T-helper 1 cell treated with Interleukin-12 subunit alpha and Interleukin-12 subunit beta and Interleukin-4 antibody, amounts not matched to agents 30 ng/mL and 1 ng/mL, for 36 hours (primary cell): Measurements from ENCODE around the gene KAZN. TPM values are rescaled to one million over a fixed set of nuclear protein-coding genes. Genes with fewer than 3 reads are reported as not detected.
"Not testable (repeated sequence)": the region's sequence is repeated elsewhere in the genome, so short reads cannot be mapped to it uniquely, and the experiment has no call there.

Experiments used
- intact Hi-C: fragments of 100-400 bp; cut with micrococcal nuclease; formaldehyde crosslinking; loops from one replicate; pipeline ENCODE4 v1.15.1; 2024
- total RNA-seq: library from RNA; stranded (reverse); gene quantifications from 2 replicates; pipeline ENCODE4 v1.2.3, GENCODE V29; 2022

Gene KAZN
- 0.20 and 0.34 TPM in 2 replicates for total RNA-seq

DNA sequence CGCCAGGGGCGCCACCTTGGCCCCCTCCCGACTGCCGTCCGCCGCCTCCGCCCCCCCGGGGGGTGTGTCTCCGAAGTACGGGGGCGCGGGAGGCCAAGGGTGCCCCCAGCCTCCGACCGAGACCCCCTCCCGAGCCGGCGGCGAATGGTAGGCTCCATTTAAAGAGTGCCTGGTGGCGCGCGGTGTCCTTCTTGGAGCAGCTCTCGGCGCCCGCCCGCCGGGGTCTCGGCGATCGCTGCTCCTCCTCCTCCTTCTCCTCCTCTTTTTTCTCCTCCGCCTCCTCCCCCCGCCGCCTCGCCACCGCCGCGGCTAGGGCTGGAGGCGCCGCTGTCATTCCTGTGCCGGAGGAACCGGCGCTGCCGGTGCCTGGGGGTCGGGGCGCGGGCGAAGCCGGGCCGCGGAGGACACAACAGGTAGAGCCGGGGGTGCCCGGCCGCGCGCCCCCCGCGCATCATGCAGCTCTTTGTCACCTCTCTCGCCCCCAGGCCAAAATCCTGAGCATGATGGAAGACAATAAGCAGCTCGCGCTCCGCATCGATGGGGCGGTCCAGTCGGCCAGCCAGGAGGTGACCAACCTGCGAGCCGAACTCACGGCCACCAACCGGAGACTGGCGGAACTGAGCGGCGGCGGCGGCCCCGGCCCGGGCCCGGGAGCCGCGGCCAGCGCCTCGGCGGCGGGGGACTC is at the start of gene KAZN:
TSS of gene KAZN (plus strand) at position 188 of the 685 bp plus-strand sequence.
- intact Hi-C loops, result no loop called here

DNA sequence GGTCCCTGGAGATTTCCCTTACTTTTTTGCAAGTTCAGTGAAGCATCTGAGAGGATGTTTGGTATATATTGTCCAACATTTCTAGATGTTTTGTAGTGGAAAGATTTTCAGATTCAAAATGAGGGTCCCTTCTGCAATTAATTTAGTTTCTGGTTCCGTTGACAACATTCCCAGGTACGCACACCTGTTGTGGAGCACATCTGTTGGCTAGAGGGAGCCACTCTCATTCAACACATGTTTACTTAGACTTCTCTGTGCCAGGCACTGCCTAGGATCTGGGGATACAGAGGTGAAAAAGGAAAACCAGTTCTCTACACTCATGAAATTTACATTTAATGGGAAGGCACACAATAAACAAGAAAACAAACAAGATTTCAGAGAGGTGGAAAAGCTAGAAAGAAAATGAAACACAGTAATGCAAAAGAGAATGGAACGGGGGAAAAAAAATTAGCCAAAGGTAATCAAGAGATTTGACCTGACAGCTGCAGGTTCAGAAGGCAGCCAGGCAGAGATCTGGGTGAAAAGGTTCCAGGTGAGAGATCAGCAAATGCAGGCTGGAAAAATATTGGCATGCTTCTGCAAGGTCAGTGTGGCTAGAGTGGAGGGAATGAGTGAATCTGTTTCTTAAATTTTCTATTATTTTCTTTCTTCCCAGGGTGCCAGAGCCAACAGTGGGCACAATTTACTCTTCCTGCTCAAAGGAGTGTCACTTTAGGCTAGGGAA is 48.4 kb upstream of the KAZN start:
- intact Hi-C loops, result no loop called here

DNA sequence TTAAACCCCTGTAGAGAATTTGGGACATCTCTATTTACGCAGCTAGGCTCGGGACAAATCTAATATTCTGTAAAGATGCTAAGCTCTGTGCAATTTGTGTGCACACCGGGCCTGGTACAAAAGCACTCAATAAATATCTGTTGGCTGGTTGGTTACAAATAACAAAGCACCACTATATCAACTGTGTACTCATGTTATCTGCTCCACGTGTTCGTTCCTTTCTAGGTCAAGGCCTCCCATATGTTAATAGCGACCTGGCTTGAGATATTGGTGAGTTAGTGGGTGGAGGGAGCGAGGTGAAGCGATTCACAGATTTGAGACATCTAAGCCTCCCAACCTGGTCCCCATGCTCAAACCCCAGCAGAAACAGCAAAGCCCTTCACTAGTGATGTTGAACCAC is 47.1 kb upstream of the KAZN start:
- intact Hi-C loops, result no loop called here

DNA sequence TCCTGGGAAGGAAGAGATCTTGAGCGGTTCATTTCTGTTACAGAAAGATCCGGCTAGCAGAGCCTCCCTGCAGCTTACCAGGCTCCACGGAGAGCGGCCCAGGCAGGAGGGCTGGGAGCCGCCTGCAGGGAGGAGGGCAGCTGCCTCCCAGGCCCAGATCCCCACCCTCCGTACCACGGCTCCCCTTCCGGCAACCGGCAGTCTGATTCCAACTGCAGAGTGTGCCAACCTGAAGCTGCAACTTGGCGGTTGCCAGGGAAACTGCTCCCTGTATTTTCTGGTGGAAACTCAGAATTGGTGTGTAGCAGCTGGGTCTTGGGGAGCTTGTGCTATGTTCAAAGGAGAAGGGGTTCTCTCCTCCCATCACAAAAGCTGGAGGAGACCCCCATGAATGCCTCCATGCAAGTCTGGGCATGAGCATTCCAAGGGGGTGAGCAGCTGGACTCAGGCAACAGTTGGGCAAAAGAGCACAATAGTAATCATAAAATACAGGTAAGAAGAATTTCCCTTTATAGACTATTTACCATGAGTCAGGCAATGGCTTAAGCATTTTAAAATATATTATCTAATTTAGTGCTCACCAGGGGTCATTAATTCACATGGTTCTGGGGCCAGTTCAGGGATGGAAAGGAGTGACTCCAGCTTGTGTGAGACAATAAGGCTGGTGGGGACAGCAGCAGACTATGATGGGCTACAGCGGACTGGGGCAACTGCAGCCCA is 46.1 kb upstream of the KAZN start:
- intact Hi-C loops, result no loop called here

DNA sequence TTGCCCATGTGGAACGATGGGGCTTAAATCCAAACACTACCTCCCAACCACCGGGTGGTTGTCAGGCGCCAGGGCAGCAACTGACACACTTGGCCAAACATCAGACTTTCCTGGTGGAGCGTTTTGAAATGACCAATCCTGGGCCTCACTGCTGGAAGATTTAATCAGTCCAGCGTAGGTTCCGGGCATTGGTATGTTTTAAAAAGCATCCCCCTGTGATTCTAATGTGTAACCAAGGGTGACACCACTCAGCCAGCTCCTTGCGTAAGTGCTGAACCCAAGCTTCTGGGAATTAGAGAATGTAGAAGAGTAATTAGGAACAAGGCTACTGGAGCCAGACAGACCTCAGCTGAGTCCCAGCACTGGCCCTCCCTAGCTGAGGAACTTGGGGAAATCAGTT is 44.8 kb upstream of the KAZN start:
- intact Hi-C loops, result no loop called here

DNA sequence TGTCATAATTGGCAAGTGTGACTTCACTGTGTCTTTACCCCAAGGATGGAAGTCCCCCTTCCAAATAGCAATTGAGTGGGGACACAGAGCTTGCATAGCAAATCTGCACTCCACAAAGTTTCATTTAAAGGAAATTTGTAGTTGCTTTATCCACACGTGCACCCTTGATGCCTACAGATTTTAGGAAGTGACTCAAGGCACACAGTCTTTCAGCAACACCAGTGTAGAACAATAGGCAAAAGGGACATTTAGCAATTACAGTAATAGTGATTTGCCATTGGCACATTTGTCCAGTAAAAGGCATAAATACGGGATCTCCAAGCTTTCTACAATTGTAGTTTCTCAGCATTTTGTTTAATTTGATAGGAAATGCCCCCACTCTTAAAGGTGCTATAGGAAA is 43.4 kb upstream of the KAZN start:
- intact Hi-C loops, result no loop called here

DNA sequence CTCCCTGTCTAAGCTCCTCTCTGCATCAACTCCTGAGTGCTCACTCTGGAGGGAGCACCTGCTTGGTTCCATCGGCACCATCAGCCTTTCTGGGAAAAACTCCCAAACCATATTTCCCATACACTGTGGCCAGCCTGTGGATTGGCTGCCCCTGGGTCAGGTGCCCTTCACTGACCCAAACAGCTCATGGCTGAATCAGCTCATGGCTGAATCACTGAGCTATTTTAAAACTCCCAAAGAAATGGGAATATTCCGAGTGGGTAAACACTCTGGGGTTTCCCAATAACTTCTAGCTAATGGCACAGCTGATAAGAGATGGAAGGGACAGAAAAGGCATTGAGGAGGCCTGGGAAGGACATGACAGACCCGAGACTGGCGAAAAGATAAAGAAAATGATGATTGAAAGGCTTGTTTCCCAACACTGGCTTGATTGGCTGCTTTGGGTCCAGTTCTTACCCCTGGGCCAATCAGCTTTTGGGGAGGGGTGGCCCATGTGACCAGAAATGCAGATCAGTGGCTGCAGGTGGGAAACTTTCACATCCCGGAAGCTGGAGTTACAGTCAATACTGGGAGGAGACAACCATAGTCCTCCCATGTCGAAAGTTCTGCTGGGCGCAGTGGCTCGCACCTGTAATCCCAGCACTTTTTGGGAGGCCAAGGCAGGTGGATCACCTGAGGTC is 37.3 kb upstream of the KAZN start:
- intact Hi-C loops, result no loop called here

DNA sequence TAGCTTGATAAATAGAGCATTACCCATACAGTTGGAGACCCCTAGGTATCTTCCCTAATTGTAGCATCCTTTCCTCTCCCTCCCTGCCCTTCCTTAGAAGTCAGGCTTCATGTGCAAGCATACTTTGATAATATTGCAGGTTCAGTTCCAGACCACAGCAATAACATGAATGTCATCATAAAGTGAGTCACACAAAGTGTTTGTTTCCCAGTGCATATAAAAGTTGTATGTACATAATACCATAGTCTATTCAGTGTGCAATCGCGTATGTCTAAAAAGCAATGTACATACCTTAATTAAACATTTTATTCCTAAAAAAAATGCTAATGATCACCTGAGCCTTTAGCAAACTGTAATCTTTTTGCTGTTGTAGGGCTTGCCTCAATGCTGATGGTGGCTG is 33.4 kb upstream of the KAZN start:
- intact Hi-C loops, result no loop called here

DNA sequence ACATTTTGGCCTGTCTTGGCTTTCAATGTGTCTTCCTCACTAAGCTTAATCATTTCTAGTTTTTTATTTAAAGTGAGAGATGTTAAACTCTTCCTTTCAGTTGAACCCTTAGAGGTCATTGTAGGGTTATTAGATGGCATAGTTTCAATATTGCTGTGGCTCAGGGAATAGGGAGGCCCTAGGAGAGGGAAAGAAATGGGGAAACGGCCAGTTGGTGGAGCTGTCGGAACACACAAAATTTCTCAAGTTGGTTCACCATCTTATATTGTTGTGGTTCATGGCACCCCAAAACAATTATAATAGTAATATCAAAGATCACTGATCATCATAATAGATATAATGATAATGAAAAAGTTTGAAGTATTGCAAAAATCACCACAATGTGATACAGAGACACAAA is 31.4 kb upstream of the KAZN start:
- intact Hi-C loops, result no loop called here

DNA sequence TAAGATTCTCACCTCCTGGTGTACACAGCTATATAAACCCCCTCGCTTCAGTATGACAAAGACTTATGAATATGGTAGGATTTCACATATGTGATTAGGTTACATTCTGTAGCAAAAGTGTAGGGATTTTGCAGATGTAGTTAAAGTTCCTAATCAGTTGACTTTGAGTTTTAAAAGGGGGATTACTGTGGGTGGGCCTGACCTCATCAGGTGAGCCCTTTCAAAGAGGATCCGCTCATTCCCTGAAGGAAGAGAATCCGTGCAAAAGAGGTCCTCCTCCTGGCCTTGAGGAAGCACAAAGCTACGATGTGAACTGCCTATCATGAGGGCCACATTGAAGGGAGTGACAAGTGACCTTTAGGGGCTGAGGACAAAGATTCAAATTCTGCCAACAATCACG is 30.6 kb upstream of the KAZN start:
- intact Hi-C loops, result no loop called here

DNA sequence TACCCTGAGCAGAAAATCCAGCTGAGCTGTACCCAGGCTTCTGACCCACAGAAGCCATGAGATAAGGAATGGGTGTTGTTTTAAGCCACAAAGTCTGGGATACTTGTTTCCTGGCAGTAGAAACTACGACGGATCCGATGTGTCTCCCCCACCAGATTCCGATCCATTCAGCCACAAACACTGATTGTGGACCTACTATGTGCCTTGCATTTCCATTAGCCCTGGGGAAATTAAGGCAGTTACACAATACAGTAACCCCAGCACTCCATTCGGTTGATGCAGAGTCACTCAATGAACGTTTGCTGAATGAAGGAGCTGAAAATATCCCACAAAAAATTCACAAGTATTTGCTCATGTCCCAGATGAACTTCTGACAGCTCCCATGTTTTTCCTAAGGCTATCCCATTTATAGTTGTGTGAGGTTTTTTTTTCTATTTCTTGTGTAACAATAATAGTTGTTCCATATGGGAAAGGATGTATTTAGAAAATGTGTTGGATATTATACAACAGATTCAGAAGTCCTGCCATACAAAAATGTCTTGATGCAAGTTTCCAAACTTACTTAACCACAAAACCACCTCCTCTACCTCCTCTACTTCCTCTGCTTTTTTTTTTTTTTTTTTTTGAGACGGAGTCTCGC is 29.6 kb upstream of the KAZN start:
- intact Hi-C loops, result no loop called here

DNA sequence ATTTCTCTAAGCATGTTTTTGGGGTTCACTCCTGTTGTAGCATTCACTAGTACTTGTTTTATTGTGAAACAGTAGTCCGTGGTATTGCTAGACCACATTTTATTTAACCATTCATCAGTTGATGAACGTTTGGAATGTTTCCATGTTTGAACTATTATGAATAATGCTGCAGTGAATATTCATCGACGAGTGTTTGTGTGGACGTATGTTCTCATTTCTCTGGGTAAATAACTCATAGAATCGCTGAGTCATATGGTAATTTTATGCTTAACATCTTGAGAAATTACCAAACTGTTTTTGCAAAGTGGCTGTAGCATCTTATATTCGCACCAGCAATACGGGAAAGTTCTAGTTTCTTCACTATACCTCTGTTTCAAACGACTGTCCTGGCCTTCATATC is 28.0 kb upstream of the KAZN start:
- intact Hi-C loops, result no loop called here

DNA sequence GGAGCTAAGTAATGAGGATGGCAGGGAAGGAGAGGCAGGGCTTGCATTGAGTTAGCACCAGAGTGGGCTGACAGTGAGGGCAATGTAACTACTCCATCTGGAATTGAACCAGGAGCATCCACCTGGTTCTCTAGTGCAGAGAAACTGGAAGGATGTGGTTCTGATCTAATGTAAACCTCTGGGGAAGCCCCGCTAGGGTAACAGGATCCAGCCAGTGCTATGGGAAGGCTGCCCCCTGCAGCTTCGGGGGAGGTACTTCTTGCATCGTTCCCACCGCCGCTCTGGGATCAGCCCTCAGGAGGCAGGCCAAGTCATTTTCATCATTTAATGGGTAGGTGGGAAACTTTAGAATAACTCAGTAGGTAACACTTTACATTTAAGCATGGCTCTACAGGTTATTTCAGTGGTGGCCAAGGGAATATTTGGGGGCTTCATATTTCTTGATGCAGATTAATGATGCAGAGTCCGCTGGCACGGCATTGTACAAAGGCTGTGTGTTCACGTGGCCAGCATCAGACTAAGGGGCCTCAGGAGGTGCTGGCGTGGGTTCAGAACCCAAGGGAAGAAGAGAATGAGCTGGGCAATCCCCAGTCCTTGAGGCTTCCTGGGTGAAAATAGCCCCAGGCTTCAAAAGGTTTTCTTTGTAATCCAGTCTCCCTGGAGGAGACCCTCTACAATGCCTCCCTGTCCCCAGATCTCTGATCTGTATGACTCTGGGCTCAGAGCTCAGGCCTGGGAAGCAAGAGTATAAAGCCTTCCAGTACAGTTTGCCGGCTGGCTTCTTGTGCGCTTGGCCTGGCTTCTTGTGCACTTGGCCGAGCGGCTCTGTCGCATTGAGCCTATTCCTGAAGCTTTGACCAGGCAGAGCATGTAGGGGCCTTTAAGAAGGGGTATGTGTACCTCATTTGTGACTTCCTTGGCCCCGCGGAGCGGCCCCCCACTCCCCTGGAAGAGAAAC is 26.4 kb upstream of the KAZN start:
- intact Hi-C loops, result no loop called here

DNA sequence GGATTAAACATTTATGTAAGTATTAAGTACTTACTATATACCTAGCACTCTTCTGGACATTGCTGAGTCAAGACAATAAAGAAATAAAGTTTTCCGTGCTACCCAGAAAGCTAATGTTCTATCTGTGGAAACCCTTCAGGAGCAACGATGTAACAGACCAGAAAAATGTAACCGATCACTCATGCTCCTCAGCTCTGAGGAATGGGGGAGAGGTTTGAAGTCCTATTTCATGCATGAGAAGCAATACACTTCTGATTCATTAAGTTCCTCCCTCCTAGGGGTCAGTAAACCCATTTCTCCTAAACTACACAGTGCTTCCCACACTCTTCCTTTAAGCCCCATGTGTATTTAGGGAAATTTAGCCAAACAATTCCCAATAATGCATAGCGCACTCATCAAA is 25.6 kb upstream of the KAZN start:
- intact Hi-C loops, result no loop called here

DNA sequence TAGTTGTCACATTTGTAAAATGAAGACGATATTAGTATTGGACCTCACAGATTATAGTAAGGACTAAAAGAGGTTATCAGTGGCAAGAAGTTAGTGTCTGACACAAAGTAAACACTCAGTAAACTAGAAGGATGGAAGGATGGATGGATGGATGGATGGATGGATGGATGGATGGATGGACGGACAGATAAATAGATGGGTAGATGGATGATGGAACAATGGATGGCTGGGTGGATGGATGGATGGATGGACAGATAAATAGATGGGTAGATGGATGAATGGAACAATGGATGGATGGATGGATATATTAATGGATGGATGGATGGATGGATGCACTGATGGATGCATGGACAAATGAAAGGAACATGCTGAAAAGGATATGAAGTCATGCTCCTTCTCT is 22.3 kb upstream of the KAZN start:
- intact Hi-C loops, result no loop called here

DNA sequence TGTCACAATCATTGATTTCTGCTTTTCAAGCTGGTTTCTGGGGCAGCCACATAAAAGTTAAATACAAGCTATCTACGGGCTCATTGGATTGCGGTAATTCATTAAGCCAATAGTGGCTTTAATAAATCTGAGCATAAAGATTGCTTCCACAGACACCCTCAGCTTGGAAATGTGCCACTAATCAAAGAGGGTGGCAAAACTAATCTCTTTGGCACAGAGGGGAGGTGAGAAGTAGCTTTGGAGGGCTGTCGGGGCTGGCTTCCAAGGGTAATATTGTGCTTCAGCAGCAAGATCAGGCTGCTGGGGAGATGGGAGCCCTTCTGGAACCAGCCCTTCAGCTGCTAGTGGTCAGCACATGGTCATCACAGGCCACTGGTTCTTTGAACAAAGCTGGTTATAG is 21.2 kb upstream of the KAZN start:
- intact Hi-C loops, result no loop called here

DNA sequence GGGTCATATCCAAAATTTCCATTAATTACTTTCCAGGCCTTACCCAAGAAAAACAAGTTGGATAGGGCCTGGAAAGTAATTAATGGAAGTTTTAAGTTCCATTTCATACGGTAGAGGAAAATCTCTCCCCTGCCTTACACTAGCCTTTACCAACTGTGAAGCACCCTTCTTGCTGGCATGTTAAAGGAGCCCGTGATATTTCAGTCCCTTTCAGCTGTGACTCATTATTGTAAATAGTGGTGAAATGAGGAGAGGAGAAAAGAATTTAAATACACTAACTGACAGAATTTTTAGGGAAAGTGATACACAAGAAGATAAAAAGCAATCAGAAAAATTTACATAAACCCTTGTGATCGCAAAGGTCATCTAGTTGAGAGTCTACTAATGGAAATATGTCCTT is 20.3 kb upstream of the KAZN start:
- intact Hi-C loops, result no loop called here

DNA sequence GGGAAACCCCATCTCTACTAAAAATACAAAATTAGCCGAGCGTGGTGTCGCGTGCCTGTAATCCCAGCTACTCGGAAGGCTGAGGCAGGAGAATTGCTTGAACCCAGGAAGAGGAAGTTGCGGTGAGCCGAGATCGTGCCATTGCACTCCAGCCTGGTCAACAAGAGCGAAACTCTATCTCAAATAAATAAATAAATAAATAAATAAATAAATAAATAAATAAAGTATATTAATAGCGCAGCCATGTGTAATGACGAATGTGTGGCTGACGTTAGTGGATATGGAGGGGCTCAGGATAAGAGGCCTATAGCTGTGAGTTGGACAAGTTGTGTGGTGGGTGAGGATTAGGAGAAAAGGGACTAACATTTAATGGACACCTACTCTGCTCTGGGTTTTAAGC is 18.2 kb upstream of the KAZN start:
- intact Hi-C loops, result not testable (repeated sequence)

DNA sequence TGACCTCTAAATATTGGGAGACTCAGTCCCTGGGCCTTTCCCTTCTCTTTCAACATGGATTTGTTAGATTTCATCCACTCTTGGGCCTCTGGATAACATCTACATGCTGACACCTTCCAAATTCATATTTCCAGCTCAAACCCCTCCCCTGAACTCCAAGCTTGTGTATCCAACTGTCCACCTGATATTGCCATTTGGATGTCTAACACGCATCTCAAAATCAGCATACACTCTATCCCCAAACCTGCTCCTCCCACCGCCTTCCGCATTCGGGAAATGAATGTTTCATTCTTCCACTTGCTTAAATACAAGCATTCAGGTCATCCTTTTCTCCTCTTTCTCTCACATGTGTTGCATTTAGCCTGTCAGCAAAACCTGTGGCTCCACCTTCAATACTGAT is 17.5 kb upstream of the KAZN start:
- intact Hi-C loops, result no loop called here

DNA sequence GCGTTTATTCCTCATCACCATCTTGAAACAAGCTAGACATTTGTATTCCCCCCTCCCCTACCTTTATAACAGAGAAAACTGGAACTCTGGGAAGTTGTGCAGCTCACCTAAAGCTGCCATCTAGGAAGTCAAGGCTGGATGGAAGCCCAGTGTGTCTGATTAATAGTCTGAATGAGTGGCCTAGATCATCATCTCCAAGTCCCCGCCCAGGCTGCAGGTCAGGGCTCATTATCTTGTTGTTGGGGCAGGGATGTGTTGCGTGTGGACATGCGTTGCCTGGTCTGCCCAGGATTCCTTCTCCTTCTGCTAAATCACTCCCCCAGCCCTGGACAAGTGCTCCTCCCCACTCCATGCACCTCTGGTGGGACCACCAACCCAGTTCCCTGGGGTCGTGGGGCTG is 14.7 kb upstream of the KAZN start:
- intact Hi-C loops, result no loop called here
